C4-2B (cell line): Measurements from ENCODE around the gene NUP62.
"Not testable (repeated sequence)": the region's sequence is repeated elsewhere in the genome, so short reads cannot be mapped to it uniquely, and the experiment has no call there.

Source experiments
- CTCF ChIP-seq: fragments of 450-650 bp; conservative IDR thresholded peaks from 2 replicates; pipeline ENCODE4 v1.5.1; 2017; ENCODE audit warnings: mild to moderate bottlenecking
- ZFX ChIP-seq: fragments of 450-650 bp; IDR thresholded peaks from 2 replicates; pipeline ENCODE4 v1.6.1; 2017

GRCh38 chr19:49958596-49958995 is 29.3 kb upstream of the NUP62 start:
- not testable (repeated sequence) for TF ChIP-seq CTCF, ZFX
